Right renal pelvis (tissue), 4 donors: ENCODE results near the gene RCC1. TPM values are rescaled to one million over a fixed set of nuclear protein-coding genes. Genes with fewer than 3 reads are reported as not detected.
A peak's percentile ranks its signal among the peaks of the same experiment; 100 is the strongest.
"Not testable (repeated sequence)": the region's sequence is repeated elsewhere in the genome, so short reads cannot be mapped to it uniquely, and the experiment has no call there.

Source experiments
- DNase-seq, 4 donors: peaks; one replicate each; pipeline ENCODE4 v3.0.0-alpha.2; 2013; ENCODE audit warnings: low read depth in 4 of 4, low spot score in 3 of 4, missing footprints in 1 of 4
- polyA plus RNA-seq, 4 donors: library from polyadenylated mRNA; unstranded; fragments of 120-200 nt; gene quantifications; one replicate each; pipeline ENCODE4 v1.2.1, GENCODE V29; 2013; ENCODE audit not compliant: insufficient read length in 4 of 4

Gene RCC1
- polyA plus RNA-seq, 4 donors, result 31.5 to 37.4 (median 35.6) TPM

- peak; percentile 88 to 95 (median 90) for DNase-seq
Measured at GRCh38 chr1:28581531-28582247, 75.8 kb downstream of the RCC1 start.

- no peak for DNase-seq
Measured at GRCh38 chr1:28582248-28582615, 76.4 kb downstream of the RCC1 start.

GRCh38 chr1:28586585-28587391, 80.9 kb downstream of the RCC1 start:
- not testable (repeated sequence) for DNase-seq

Other genes starting within 250 kb of the RCC1 start
- gene SESN2, start 246.5 kb upstream of the RCC1 start, polyA plus RNA-seq, result 10 to 100 TPM; 17.7 to 20.8 (median 19.2) TPM
- 10 to 100 TPM; 20.3 to 23.4 (median 22.4) TPM for gene MED18, start 177.0 kb upstream of the RCC1 start, polyA plus RNA-seq
- 10 to 100 TPM; 70.8 to 99.2 (median 87.8) TPM for gene PHACTR4, start 136.3 kb upstream of the RCC1 start, polyA plus RNA-seq
- 10 to 100 TPM; 22.8 to 23.8 (median 23.3) TPM for gene TRNAU1AP, start 47.0 kb downstream of the RCC1 start, polyA plus RNA-seq
- 1 to 10 TPM; 2.1 to 3.2 (median 2.8) TPM for gene RAB42, start 86.2 kb downstream of the RCC1 start, polyA plus RNA-seq
- gene TAF12, start 137.0 kb downstream of the RCC1 start, polyA plus RNA-seq, result 10 to 100 TPM; 31.9 to 35.2 (median 33.2) TPM
- not detected for gene RNU11, start 142.6 kb downstream of the RCC1 start, polyA plus RNA-seq
- gene GMEB1, start 162.7 kb downstream of the RCC1 start, polyA plus RNA-seq, result 10 to 100 TPM; 16.2 to 17.9 (median 17.1) TPM
- 100 to 1,000 TPM in 1 of 4 donors, 10 to 100 TPM in 3; 80.8 to 101 (median 95.9) TPM for gene YTHDF2, start 230.9 kb downstream of the RCC1 start, polyA plus RNA-seq